IMR-90 (cell line): ENCODE results near the gene AKNA. TPM values are rescaled to one million over a fixed set of nuclear protein-coding genes. Genes with fewer than 3 reads are reported as not detected.

Experiments
- ATAC-seq: fragments of 200-7000 bp; cut with Tn5 transposase; 2 replicates; pipeline ENCODE4 v1.9.1; 2020; ENCODE audit warnings: low read depth, mild to moderate bottlenecking, moderate library complexity
- BruUV-seq: library from RNA; stranded (reverse); fragments of 400-500 nt; replicated peaks from 2 replicates; lab custom pipeline; 2021; lab: Mats Ljungman, UMichigan
- CTCF ChIA-PET: fragments of 300-600 bp; formaldehyde crosslinking; extraction: SDS; loops from one replicate; lab custom pipeline; 2021; ENCODE audit warnings: antibody characterized with exemption; lab: Yijun Ruan, JAX
- POLR2A ChIA-PET: fragments of 300-600 bp; sonication (Branson Sonifier 250); formaldehyde crosslinking; loops from one replicate; lab custom pipeline; 2022; ENCODE audit warnings: antibody characterized with exemption; ENCODE audit not compliant: unreplicated experiment; lab: Charles Lee
- DNase-seq: peaks from one replicate; pipeline ENCODE4 v3.0.0; 2013
- H2AFZ ChIP-seq: replicated peaks from 2 replicates; pipeline ENCODE3; 2013; ENCODE audit warnings: low read length, mild to moderate bottlenecking; ENCODE audit not compliant: poor library complexity
- H2AK5ac ChIP-seq: 2 replicates; pipeline ENCODE4 v1.6.1; 2013; ENCODE audit warnings: low read depth, low read length, inconsistent platforms
- H2AK9ac ChIP-seq: replicated peaks from 2 replicates; pipeline ENCODE3; 2013; ENCODE audit warnings: mild to moderate bottlenecking, low read depth, low read length, moderate library complexity; ENCODE audit not compliant: poor library complexity
- H2BK120ac ChIP-seq: 2 replicates; pipeline ENCODE4 v1.6.1; 2013; ENCODE audit warnings: low read depth, low read length, inconsistent platforms
- H2BK15ac ChIP-seq: 3 replicates; pipeline ENCODE4 v1.6.1; 2013; ENCODE audit warnings: low read depth, low read length, inconsistent platforms
- H2BK20ac ChIP-seq: 2 replicates; pipeline ENCODE4 v1.6.1; 2013; ENCODE audit warnings: low read depth, mild to moderate bottlenecking, inconsistent platforms, low read length, moderate library complexity
- H2BK5ac ChIP-seq: 2 replicates; pipeline ENCODE4 v1.6.1; 2013; ENCODE audit warnings: mild to moderate bottlenecking, low read depth, low read length, inconsistent platforms; ENCODE audit not compliant: poor library complexity, severe bottlenecking
- H3K14ac ChIP-seq: replicated peaks from 2 replicates; pipeline ENCODE4 v1.6.1; 2013; ENCODE audit warnings: low read depth, low read length, inconsistent platforms
- H3K18ac ChIP-seq: 2 replicates; pipeline ENCODE4 v1.6.1; 2013; ENCODE audit warnings: low read depth, low read length, control low read depth
- H3K23ac ChIP-seq: 2 replicates; pipeline ENCODE4 v1.6.1; 2013; ENCODE audit warnings: low read depth, low read length, inconsistent platforms
- H3K27ac ChIP-seq: 2 replicates; pipeline ENCODE4 v1.5.1; 2013; ENCODE audit warnings: mild to moderate bottlenecking, control low read depth, low read length; ENCODE audit not compliant: insufficient read depth
- H3K27me3 ChIP-seq: 2 replicates; pipeline ENCODE4 v1.6.1; 2013; ENCODE audit warnings: low read length; ENCODE audit not compliant: control insufficient read depth, insufficient read depth
- H3K36me3 ChIP-seq: 2 replicates; pipeline ENCODE4 v1.6.1; 2013; ENCODE audit warnings: low read length, mixed read lengths; ENCODE audit not compliant: control insufficient read depth, insufficient read depth
- H3K4ac ChIP-seq: 2 replicates; pipeline ENCODE4 v1.6.1; 2013; ENCODE audit warnings: low read depth, low read length, inconsistent platforms
- H3K4me1 ChIP-seq: 2 replicates; pipeline ENCODE4 v1.6.1; 2013; ENCODE audit warnings: low read length, mixed read lengths; ENCODE audit not compliant: control insufficient read depth, insufficient read depth
- H3K4me2 ChIP-seq: 2 replicates; pipeline ENCODE4 v1.6.1; 2013; ENCODE audit warnings: low read depth, mild to moderate bottlenecking, control low read depth, low read length, moderate library complexity
- H3K4me3 ChIP-seq: 2 replicates; pipeline ENCODE4 v1.5.1; 2013; ENCODE audit warnings: low read depth, mild to moderate bottlenecking, control low read depth, low read length, moderate library complexity; ENCODE audit not compliant: insufficient read depth
- H3K56ac ChIP-seq: 2 replicates; pipeline ENCODE4 v1.6.1; 2013; ENCODE audit warnings: low read length, inconsistent platforms; ENCODE audit not compliant: insufficient read depth; ENCODE audit errors: extremely low read depth
- H3K79me1 ChIP-seq, 2 experiments: 2 replicates each; pipeline ENCODE4 v1.6.1; 2013; ENCODE audit warnings: low read length in 2 of 2, inconsistent platforms in 1 of 2, low read depth in 1 of 2
- H3K9ac ChIP-seq: 2 replicates; pipeline ENCODE4 v1.6.1; 2013; ENCODE audit warnings: low read depth, low read length, control low read depth
- H3K9me1 ChIP-seq: 2 replicates; pipeline ENCODE4 v1.6.1; 2013; ENCODE audit warnings: low read length, inconsistent platforms; ENCODE audit not compliant: insufficient read depth
- H3K9me3 ChIP-seq: 2 replicates; pipeline ENCODE4 v1.6.1; 2013; ENCODE audit warnings: low read length; ENCODE audit not compliant: control insufficient read depth, insufficient read depth
- H4K20me1 ChIP-seq: 2 replicates; pipeline ENCODE4 v1.6.1; 2013; ENCODE audit warnings: low read length, inconsistent platforms; ENCODE audit not compliant: insufficient read depth
- H4K5ac ChIP-seq: 2 replicates; pipeline ENCODE4 v1.6.1; 2013; ENCODE audit warnings: mild to moderate bottlenecking, low read depth, low read length, control low read depth
- H4K8ac ChIP-seq, 2 experiments: 2 replicates each; pipeline ENCODE4 v1.6.1; 2013; ENCODE audit warnings: low read depth in 2 of 2, low read length in 2 of 2, control low read depth in 1 of 2, inconsistent platforms in 1 of 2
- H4K91ac ChIP-seq: 2 replicates; pipeline ENCODE4 v1.6.1; 2013; ENCODE audit warnings: low read depth, low read length, inconsistent platforms; ENCODE audit not compliant: insufficient read depth
- CEBPB ChIP-seq: IDR thresholded peaks from 2 replicates; pipeline ENCODE4 v1.6.1; 2012; ENCODE audit warnings: low read depth, low read length, improper control_type of control experiment
- MXI1 ChIP-seq: IDR thresholded peaks from 2 replicates; pipeline ENCODE4 v1.6.1; 2012; ENCODE audit warnings: low read depth, mild to moderate bottlenecking, low read length, moderate library complexity, borderline replicate concordance
- RAD21 ChIP-seq: IDR thresholded peaks from 2 replicates; pipeline ENCODE4 v1.6.1; 2012; ENCODE audit warnings: low read length, improper control_type of control experiment
- SMC3 ChIP-seq: fragments of 150-350 bp; IDR thresholded peaks from 2 replicates; pipeline ENCODE4 v1.6.1; 2016; ENCODE audit warnings: low read depth, mild to moderate bottlenecking, antibody characterized with exemption, low read length, moderate library complexity
- WGBS, 2 experiments: methylation state at CpG; one replicate each; pipeline versions ENCODE4 v1.1.5 to v1.1.7; 2013; ENCODE audit warnings: missing lambda C conversion rate in 2 of 2; ENCODE audit not compliant: insufficient read length in 1 of 2; ENCODE audit errors: extremely low coverage in 2 of 2; 5-methylcytosine and 5-hydroxymethylcytosine counted together
- dilution Hi-C: fragments of 300-500 bp; cut with HindIII; formaldehyde crosslinking; loops from one replicate; pipeline ENCODE4 v1.14.3; 2018; ENCODE audit warnings: low sequenced_read_pairs; ENCODE audit not compliant: unreplicated experiment
- in situ Hi-C: fragments of 300-500 bp; cut with MboI; formaldehyde crosslinking; loops from 3 replicates; pipeline ENCODE4 v1.14.3; 2019; ENCODE audit warnings: low sequenced_read_pairs, inconsistent platforms, mixed read lengths
- intact Hi-C: fragments of 100-400 bp; cut with micrococcal nuclease; formaldehyde crosslinking; loops from 2 replicates; pipeline ENCODE4 v1.10.0; 2022
- polyA plus RNA-seq, 3 experiments: library from polyadenylated mRNA; depleted of rRNA; stranded (reverse); fragments of >200 nt; gene quantifications; 2 replicates each; pipeline ENCODE4 v1.2.3, GENCODE V29; 2012; ENCODE audit warnings: low replicate concordance in 1 of 3
- total RNA-seq: library from RNA; depleted of rRNA; stranded (reverse); fragments of >200 nt; gene quantifications from 2 replicates; pipeline ENCODE4 v1.2.3, GENCODE V29; 2012
- TF ChIP-seq, protein P1 (sequence below): conservative IDR thresholded peaks from 2 replicates; pipeline ENCODE4 v1.5.1; 2012; ENCODE audit warnings: mild to moderate bottlenecking, low read depth, low read length, improper control_type of control experiment

The AKNA gene
- total and polyA plus RNA-seq, 2 of the 4 experiments (the other 2 are of a cell fraction) = 2.7 to 7.3 TPM

DNA sequence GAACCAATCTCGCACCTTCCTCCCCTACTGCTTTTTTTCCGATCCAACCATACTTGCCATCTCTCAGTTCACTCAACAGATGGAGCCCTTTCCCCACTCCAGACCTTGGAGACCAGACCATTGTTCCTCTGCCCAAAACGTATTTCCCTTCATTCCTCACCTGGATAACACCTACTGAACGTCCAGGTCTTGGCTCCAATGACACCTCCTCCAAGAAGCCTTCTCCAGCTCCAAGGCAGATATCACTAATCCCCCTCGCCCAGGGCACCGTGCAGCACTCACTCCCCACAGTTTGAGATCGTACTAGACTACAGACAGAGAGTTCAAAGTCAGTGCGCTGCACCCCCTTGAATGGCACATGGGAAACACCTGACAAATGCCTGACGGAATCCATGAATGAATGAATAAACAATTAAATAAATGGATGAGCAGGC is 47.1 kb upstream of the AKNA start:
- peaks cover 3% of the 10 kb centered on the region; the same call in 1 of the 2 replicates for H4K20me1 ChIP-seq
- no peak overlapping the region for H3K4me3 ChIP-seq
- H3K9ac ChIP-seq = no peak overlapping the region
- H3K23ac ChIP-seq = no peak overlapping the region
- H2AK5ac ChIP-seq = no peak overlapping the region
- no peak overlapping the region for H3K4ac ChIP-seq
- DNase-seq (peak; percentile 37), ATAC-seq (peak; percentile 91)
- dilution Hi-C loops = no loop called here
- no peak overlapping the region for H2BK15ac ChIP-seq
- no peak overlapping the region for H3K56ac ChIP-seq
- ChIA-PET CTCF (interaction anchor here (3.6 kb wide), 1 partner anchor 218 kb away, joined by 27 read pairs; no protein-coding TSS in a partner anchor), POLR2A (no interaction called here)
- H4K8ac ChIP-seq = no peak overlapping the region
- BruUV-seq = no TSS peak
- no peak overlapping the region for H2BK20ac ChIP-seq
- no peak overlapping the region for H4K5ac ChIP-seq
- no peaks in the 10 kb centered on the region for H3K4me1 ChIP-seq
- intact Hi-C loops = loop anchor here (1.0 to 10.0 kb wide), 3 partner anchors 218 to 580 kb away; no protein-coding TSS in a partner anchor
- H2AK9ac ChIP-seq = peak overlapping the region; percentile 48
- H2BK120ac ChIP-seq = no peak overlapping the region
- no peaks in the 10 kb centered on the region for H3K9me3 ChIP-seq
- H2AFZ ChIP-seq = no peak overlapping the region
- H4K91ac ChIP-seq = no peak overlapping the region
- no peaks in the 10 kb centered on the region for H3K79me1 ChIP-seq
- H3K14ac ChIP-seq = no peak overlapping the region
- H3K9me1 ChIP-seq = no peaks in the 10 kb centered on the region
- H3K4me2 ChIP-seq = no peak overlapping the region
- in situ Hi-C loops = loop anchor here (10.0 to 25.0 kb wide), 2 partner anchors 210 to 1077 kb away; no protein-coding TSS in a partner anchor
- no peak overlapping the region for H3K18ac ChIP-seq
- no peak overlapping the region for H2BK5ac ChIP-seq
- no peaks in the 10 kb centered on the region for H3K36me3 ChIP-seq
- no peak overlapping the region for H3K27ac ChIP-seq
- TF ChIP-seq, protein P1, sequence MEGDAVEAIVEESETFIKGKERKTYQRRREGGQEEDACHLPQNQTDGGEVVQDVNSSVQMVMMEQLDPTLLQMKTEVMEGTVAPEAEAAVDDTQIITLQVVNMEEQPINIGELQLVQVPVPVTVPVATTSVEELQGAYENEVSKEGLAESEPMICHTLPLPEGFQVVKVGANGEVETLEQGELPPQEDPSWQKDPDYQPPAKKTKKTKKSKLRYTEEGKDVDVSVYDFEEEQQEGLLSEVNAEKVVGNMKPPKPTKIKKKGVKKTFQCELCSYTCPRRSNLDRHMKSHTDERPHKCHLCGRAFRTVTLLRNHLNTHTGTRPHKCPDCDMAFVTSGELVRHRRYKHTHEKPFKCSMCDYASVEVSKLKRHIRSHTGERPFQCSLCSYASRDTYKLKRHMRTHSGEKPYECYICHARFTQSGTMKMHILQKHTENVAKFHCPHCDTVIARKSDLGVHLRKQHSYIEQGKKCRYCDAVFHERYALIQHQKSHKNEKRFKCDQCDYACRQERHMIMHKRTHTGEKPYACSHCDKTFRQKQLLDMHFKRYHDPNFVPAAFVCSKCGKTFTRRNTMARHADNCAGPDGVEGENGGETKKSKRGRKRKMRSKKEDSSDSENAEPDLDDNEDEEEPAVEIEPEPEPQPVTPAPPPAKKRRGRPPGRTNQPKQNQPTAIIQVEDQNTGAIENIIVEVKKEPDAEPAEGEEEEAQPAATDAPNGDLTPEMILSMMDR = peak; percentile 69
- TF ChIP-seq MXI1 (no peak), RAD21 (peak; percentile 79), SMC3 (peak; percentile 68), CEBPB (no peak)
- peaks cover 13% of the 10 kb centered on the region for H3K27me3 ChIP-seq
- whole genome bisulfite sequencing, 2 experiments = 11% methylated on average over 3 of the region's 9 CpGs; no CpG with 5 or more reads in 1 of the 2 experiments
